Glomerular endothelial cell (primary cell): ENCODE measurements around the gene UXT. TPM values are rescaled to one million over a fixed set of nuclear protein-coding genes. Genes with fewer than 3 reads are reported as not detected.
"Not testable (repeated sequence)": the region's sequence is repeated elsewhere in the genome, so short reads cannot be mapped to it uniquely, and the experiment has no call there.

Experiments
- DNase-seq: peaks from one replicate; pipeline ENCODE4 v3.0.0-alpha.2; 2011; ENCODE audit warnings: low read depth, low spot score; ENCODE audit errors: extremely low read depth
- total RNA-seq: library from RNA; depleted of rRNA; stranded (reverse); fragments of >200 nt; gene quantifications from 2 replicates; pipeline ENCODE4 v1.2.3, GENCODE V29; 2015

Gene UXT
- total RNA-seq = 61.9 and 131 TPM in 2 replicates

GRCh38 chrX:47658684-47659420 lies at the start of gene UXT:
Gene UXT, minus strand, starts transcription at chrX:47659180. Its CDS starts 253 bp downstream, at chrX:47658927.
- DNase-seq = no peak

GRCh38 chrX:47707031-47707780 lies 48.2 kb upstream of the UXT start:
- no peak for DNase-seq

GRCh38 chrX:47706575-47706974 lies 47.6 kb upstream of the UXT start:
- no peak for DNase-seq

- no peak for DNase-seq
Observed at GRCh38 chrX:47704736-47705135, 45.8 kb upstream of the UXT start.

GRCh38 chrX:47697181-47697580 lies 38.2 kb upstream of the UXT start:
- DNase-seq = no peak

- DNase-seq = no peak
Observed at GRCh38 chrX:47690175-47690574, 31.2 kb upstream of the UXT start.

- no peak for DNase-seq
Observed at GRCh38 chrX:47687263-47687662, 28.3 kb upstream of the UXT start.

- DNase-seq = no peak
Observed at GRCh38 chrX:47683829-47684205, 24.8 kb upstream of the UXT start.

- no peak for DNase-seq
Observed at GRCh38 chrX:47683184-47683828, 24.3 kb upstream of the UXT start.

- not testable (repeated sequence) for DNase-seq
Observed at GRCh38 chrX:47675959-47676859, 17.2 kb upstream of the UXT start.

- no peak for DNase-seq
Observed at GRCh38 chrX:47674776-47675175, 15.8 kb upstream of the UXT start.

- DNase-seq = not testable (repeated sequence)
Observed at GRCh38 chrX:47665797-47666196, 6.8 kb upstream of the UXT start.

GRCh38 chrX:47664737-47665136 lies 5.8 kb upstream of the UXT start:
- no peak for DNase-seq

GRCh38 chrX:47662144-47662657 lies 3.2 kb upstream of the UXT start:
- no peak for DNase-seq

GRCh38 chrX:47661539-47661938 lies 2.6 kb upstream of the UXT start:
- DNase-seq = no peak

- no peak for DNase-seq
Observed at GRCh38 chrX:47659421-47659726, 394 bp upstream of the UXT start.

GRCh38 chrX:47658301-47658683 lies 688 bp downstream of the UXT start:
- DNase-seq = no peak

GRCh38 chrX:47651043-47651905 lies 7.7 kb downstream of the UXT start:
- DNase-seq = no peak

GRCh38 chrX:47650164-47651042 lies 8.6 kb downstream of the UXT start, which contains the start of gene ELK1:
Gene ELK1, minus strand, starts transcription at chrX:47650563. Its CDS starts 9,122 bp downstream, at chrX:47641441.
- DNase-seq = peak; percentile 63
